ENCODE measurements around the gene PPARD.

DNA sequence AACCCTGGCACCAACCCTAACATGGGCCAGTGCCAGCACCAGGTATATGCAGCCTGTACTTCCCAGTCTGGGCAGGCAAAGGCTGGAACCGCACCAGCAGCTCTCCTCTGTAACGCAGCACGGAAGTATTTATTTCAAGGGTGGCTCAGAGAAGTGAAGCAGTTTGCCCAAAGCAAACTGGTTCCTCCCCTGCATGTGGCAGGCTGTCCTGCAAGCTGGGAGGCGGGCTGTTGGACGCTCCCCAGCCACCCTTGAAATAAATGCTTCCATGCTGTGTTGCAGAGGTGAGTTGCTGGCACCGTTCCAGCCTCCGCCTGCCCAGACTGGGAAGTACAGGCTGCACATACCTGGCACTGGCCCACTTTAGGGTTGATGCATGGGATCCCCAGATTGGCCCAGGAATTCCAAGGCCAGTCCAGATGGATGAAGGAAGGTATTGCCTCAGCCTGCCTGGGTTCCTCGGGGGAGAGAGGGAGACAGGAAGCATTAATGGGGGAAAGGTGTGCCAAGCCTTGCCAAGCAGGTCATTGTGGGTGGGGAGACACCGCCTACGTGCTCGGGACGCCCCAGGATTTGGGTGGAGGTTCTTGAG, 49.8 kb downstream of the PPARD start:
- TF ChIP-seq POLR2A (IDR thresholded peaks at IDR 0.05; ENCODE audit: low read length) (no peak), HDAC2 (IDR thresholded peaks at IDR 0.05) (no peak), MAFK (IDR thresholded peaks at IDR 0.05; ENCODE audit: partially characterized antibody) (no peak), RAD21 (conservative IDR thresholded peaks at IDR 0.05 in 1 of 2, IDR thresholded peaks at IDR 0.05 in 1 of 2) (no peak), SMC3 (IDR thresholded peaks at IDR 0.05) (no peak), CHD2 (IDR thresholded peaks at IDR 0.05; ENCODE audit: low read length, partially characterized antibody) (no peak), CBX8 (IDR thresholded peaks at IDR 0.05) (no peak), HOXA7 (CRISPR knock-in tag; IDR thresholded peaks at IDR 0.05) (no peak), RNF2 (IDR thresholded peaks at IDR 0.05; ENCODE audit: borderline replicate concordance, low read depth) (no peak)
- TF ChIP-seq, protein P1, sequence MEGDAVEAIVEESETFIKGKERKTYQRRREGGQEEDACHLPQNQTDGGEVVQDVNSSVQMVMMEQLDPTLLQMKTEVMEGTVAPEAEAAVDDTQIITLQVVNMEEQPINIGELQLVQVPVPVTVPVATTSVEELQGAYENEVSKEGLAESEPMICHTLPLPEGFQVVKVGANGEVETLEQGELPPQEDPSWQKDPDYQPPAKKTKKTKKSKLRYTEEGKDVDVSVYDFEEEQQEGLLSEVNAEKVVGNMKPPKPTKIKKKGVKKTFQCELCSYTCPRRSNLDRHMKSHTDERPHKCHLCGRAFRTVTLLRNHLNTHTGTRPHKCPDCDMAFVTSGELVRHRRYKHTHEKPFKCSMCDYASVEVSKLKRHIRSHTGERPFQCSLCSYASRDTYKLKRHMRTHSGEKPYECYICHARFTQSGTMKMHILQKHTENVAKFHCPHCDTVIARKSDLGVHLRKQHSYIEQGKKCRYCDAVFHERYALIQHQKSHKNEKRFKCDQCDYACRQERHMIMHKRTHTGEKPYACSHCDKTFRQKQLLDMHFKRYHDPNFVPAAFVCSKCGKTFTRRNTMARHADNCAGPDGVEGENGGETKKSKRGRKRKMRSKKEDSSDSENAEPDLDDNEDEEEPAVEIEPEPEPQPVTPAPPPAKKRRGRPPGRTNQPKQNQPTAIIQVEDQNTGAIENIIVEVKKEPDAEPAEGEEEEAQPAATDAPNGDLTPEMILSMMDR (IDR thresholded peaks at IDR 0.05): no peak
- TF ChIP-seq, protein P2, sequence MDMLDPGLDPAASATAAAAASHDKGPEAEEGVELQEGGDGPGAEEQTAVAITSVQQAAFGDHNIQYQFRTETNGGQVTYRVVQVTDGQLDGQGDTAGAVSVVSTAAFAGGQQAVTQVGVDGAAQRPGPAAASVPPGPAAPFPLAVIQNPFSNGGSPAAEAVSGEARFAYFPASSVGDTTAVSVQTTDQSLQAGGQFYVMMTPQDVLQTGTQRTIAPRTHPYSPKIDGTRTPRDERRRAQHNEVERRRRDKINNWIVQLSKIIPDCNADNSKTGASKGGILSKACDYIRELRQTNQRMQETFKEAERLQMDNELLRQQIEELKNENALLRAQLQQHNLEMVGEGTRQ (IDR thresholded peaks at IDR 0.05): no peak
- TF ChIP-seq, protein P3, sequence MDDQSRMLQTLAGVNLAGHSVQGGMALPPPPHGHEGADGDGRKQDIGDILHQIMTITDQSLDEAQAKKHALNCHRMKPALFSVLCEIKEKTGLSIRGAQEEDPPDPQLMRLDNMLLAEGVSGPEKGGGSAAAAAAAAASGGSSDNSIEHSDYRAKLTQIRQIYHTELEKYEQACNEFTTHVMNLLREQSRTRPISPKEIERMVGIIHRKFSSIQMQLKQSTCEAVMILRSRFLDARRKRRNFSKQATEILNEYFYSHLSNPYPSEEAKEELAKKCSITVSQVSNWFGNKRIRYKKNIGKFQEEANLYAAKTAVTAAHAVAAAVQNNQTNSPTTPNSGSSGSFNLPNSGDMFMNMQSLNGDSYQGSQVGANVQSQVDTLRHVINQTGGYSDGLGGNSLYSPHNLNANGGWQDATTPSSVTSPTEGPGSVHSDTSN (IDR thresholded peaks at IDR 0.05): no peak
- TF ChIP-seq, protein P4, sequence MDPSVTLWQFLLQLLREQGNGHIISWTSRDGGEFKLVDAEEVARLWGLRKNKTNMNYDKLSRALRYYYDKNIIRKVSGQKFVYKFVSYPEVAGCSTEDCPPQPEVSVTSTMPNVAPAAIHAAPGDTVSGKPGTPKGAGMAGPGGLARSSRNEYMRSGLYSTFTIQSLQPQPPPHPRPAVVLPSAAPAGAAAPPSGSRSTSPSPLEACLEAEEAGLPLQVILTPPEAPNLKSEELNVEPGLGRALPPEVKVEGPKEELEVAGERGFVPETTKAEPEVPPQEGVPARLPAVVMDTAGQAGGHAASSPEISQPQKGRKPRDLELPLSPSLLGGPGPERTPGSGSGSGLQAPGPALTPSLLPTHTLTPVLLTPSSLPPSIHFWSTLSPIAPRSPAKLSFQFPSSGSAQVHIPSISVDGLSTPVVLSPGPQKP (IDR thresholded peaks at IDR 0.05; ENCODE audit: low read depth, low read length): no peak
- TF ChIP-seq, protein P5, sequence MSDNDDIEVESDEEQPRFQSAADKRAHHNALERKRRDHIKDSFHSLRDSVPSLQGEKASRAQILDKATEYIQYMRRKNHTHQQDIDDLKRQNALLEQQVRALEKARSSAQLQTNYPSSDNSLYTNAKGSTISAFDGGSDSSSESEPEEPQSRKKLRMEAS (IDR thresholded peaks at IDR 0.05): no peak
